Epithelial cell of prostate (primary cell): ENCODE data around the gene TSPAN2.

ENCODE experiments used
- DNase-seq: peaks from one replicate; pipeline ENCODE4 v3.0.0-alpha.2; 2011; ENCODE audit warnings: low read depth, low spot score
- H3K27ac ChIP-seq: fragments of 450-650 bp; 2 replicates; pipeline ENCODE4 v1.5.1; 2017; ENCODE audit warnings: mild to moderate bottlenecking

TSPAN2 gene

GRCh38 chr1:115115521-115116161 lies 26.3 kb upstream of the TSPAN2 start:
- DNase-seq = no peak
- H3K27ac ChIP-seq = no peak overlapping the region

- no peak overlapping the region for H3K27ac ChIP-seq
- no peak for DNase-seq
Observed at GRCh38 chr1:115114308-115114707, 25.0 kb upstream of the TSPAN2 start.

- H3K27ac ChIP-seq = no peak overlapping the region
- DNase-seq = no peak
Observed at GRCh38 chr1:115113766-115114165, 24.5 kb upstream of the TSPAN2 start.

GRCh38 chr1:115112496-115113375 lies 23.4 kb upstream of the TSPAN2 start:
- DNase-seq = no peak
- H3K27ac ChIP-seq = no peak overlapping the region

GRCh38 chr1:115107516-115108260 lies 18.4 kb upstream of the TSPAN2 start:
- DNase-seq = no peak
- no peak overlapping the region for H3K27ac ChIP-seq

- no peak overlapping the region for H3K27ac ChIP-seq
- no peak for DNase-seq
Observed at GRCh38 chr1:115105831-115106230, 16.5 kb upstream of the TSPAN2 start.

GRCh38 chr1:115099693-115100050 lies 10.4 kb upstream of the TSPAN2 start:
- H3K27ac ChIP-seq = peak overlapping the region; percentile 27
- peak; percentile 40 for DNase-seq

- H3K27ac ChIP-seq = peak overlapping the region; percentile 27
- DNase-seq = peak; percentile 61
Observed at GRCh38 chr1:115098979-115099692, 9.8 kb upstream of the TSPAN2 start.

GRCh38 chr1:115092175-115092574 lies 2.9 kb upstream of the TSPAN2 start:
- no peak for DNase-seq
- H3K27ac ChIP-seq = no peak overlapping the region

GRCh38 chr1:115091572-115091971 lies 2.3 kb upstream of the TSPAN2 start:
- no peak for DNase-seq
- no peak overlapping the region for H3K27ac ChIP-seq

GRCh38 chr1:115090956-115091355 lies 1.7 kb upstream of the TSPAN2 start:
- H3K27ac ChIP-seq = no peak overlapping the region
- DNase-seq = no peak

GRCh38 chr1:115090540-115090939 lies 1.2 kb upstream of the TSPAN2 start:
- no peak for DNase-seq
- H3K27ac ChIP-seq = no peak overlapping the region

- H3K27ac ChIP-seq = no peak overlapping the region
- no peak for DNase-seq
Observed at GRCh38 chr1:115090186-115090490, 835 bp upstream of the TSPAN2 start.

- no peak for DNase-seq
- H3K27ac ChIP-seq = no peak overlapping the region
Observed at GRCh38 chr1:115088871-115089419, 358 bp downstream of the TSPAN2 start.

GRCh38 chr1:115088115-115088778 lies 1.1 kb downstream of the TSPAN2 start:
- no peak for DNase-seq
- H3K27ac ChIP-seq = no peak overlapping the region

- no peak overlapping the region for H3K27ac ChIP-seq
- no peak for DNase-seq
Observed at GRCh38 chr1:115086176-115086830, 3.0 kb downstream of the TSPAN2 start.

- no peak for DNase-seq
- no peak overlapping the region for H3K27ac ChIP-seq
Observed at GRCh38 chr1:115084902-115085511, 4.3 kb downstream of the TSPAN2 start.

GRCh38 chr1:115082949-115083348 lies 6.4 kb downstream of the TSPAN2 start:
- DNase-seq = no peak
- H3K27ac ChIP-seq = no peak overlapping the region

- no peak overlapping the region for H3K27ac ChIP-seq
- no peak for DNase-seq
Observed at GRCh38 chr1:115078708-115079107, 10.6 kb downstream of the TSPAN2 start.
